GM18868 (cell line): ENCODE data around the gene LCE1A.

Experiments
- ATAC-seq: cut with Tn5 transposase; IDR thresholded peaks from one replicate; pipeline ENCODE4 v1.9.1; 2021; ENCODE audit warnings: mild to moderate bottlenecking, moderate library complexity; ENCODE audit not compliant: unreplicated experiment

LCE1A gene

GRCh38 chr1:152869808-152870419 is 42.6 kb downstream of the LCE1A start:
- ATAC-seq = peak; percentile 65

GRCh38 chr1:152870831-152871730 is 43.8 kb downstream of the LCE1A start:
- no peak for ATAC-seq

- ATAC-seq = no peak
Measured at GRCh38 chr1:152871731-152872126, 44.5 kb downstream of the LCE1A start.

GRCh38 chr1:152873495-152873894 is 46.2 kb downstream of the LCE1A start:
- no peak for ATAC-seq

- ATAC-seq = no peak
Measured at GRCh38 chr1:152876827-152877226, 49.6 kb downstream of the LCE1A start.
